ENCODE measurements around the gene CTXN2.

- no peak for TF ChIP-seq SMAD3 (CRISPR knock-in tag; IDR thresholded peaks at IDR 0.05; ENCODE audit: borderline replicate concordance)
- TF ChIP-seq CREB1 (CRISPR knock-in tag; IDR thresholded peaks at IDR 0.05): no peak
- no peak for TF ChIP-seq E2F1 (CRISPR knock-in tag; IDR thresholded peaks at IDR 0.05)
- no peak for TF ChIP-seq RELA (CRISPR knock-in tag; IDR thresholded peaks at IDR 0.05; ENCODE audit: borderline replicate concordance)
- no peak for TF ChIP-seq JUN (CRISPR knock-in tag; IDR thresholded peaks at IDR 0.05)
- no peak for TF ChIP-seq CTCF (IDR thresholded peaks at IDR 0.05)
- TF ChIP-seq PREB (CRISPR knock-in tag; IDR thresholded peaks at IDR 0.05; ENCODE audit: borderline replicate concordance): no peak
- no peak for TF ChIP-seq E2F5 (CRISPR knock-in tag; IDR thresholded peaks at IDR 0.05)
- no peak for TF ChIP-seq NR3C1 (CRISPR knock-in tag; conservative IDR thresholded peaks at IDR 0.05; ENCODE audit: low read depth)
- no peak for TF ChIP-seq TP53 (CRISPR knock-in tag; IDR thresholded peaks at IDR 0.05)
Measured at GRCh38 chr15:48248414-48248813, 56.9 kb downstream of the CTXN2 start.
